Liver (tissue), 9 donors: ENCODE measurements around the gene PALD1. TPM values are rescaled to one million over a fixed set of nuclear protein-coding genes. Genes with fewer than 3 reads are reported as not detected.

Experiments used
- DNase-seq: peaks from one replicate; pipeline ENCODE4 v3.0.0-alpha.2; 2017; ENCODE audit warnings: low spot score
- H3K27ac ChIP-seq, 2 donors: one replicate each; pipeline ENCODE4 v1.7.0; 2013; ENCODE audit warnings: inconsistent platforms in 2 of 2, low read length in 2 of 2, control low read depth in 1 of 2, low read depth in 1 of 2, mild to moderate bottlenecking in 1 of 2
- H3K27me3 ChIP-seq, 4 donors: one replicate each; pipeline versions ENCODE4 v1.6.1 to v1.7.0; 2013; ENCODE audit warnings: low read length in 3 of 4, inconsistent platforms in 1 of 4, mild to moderate bottlenecking in 1 of 4, moderate library complexity in 1 of 4; ENCODE audit not compliant: control insufficient read depth in 4 of 4, insufficient read depth in 4 of 4
- H3K36me3 ChIP-seq, 4 donors: one replicate each; pipeline versions ENCODE4 v1.6.1 to v1.7.0; 2013; ENCODE audit warnings: low read length in 3 of 4, mild to moderate bottlenecking in 3 of 4, low read depth in 1 of 4, moderate library complexity in 1 of 4; ENCODE audit not compliant: control insufficient read depth in 4 of 4, insufficient read depth in 3 of 4
- H3K4me1 ChIP-seq, 4 donors: one replicate each; pipeline versions ENCODE4 v1.6.1 to v1.7.0; 2013; ENCODE audit warnings: low read length in 3 of 4, mild to moderate bottlenecking in 3 of 4, moderate library complexity in 1 of 4; ENCODE audit not compliant: control insufficient read depth in 4 of 4, insufficient read depth in 4 of 4
- H3K4me3 ChIP-seq, 3 donors: one replicate each; pipeline versions ENCODE4 v1.6.1 to v1.7.0; 2013; ENCODE audit warnings: low read length in 3 of 3, control low read depth in 1 of 3, low read depth in 1 of 3, mild to moderate bottlenecking in 1 of 3
- H3K9ac ChIP-seq, 2 donors: one replicate each; pipeline ENCODE4 v1.7.0; 2013; ENCODE audit warnings: low read length in 2 of 2, mild to moderate bottlenecking in 2 of 2, moderate library complexity in 2 of 2, control low read depth in 1 of 2, low read depth in 1 of 2
- H3K9me3 ChIP-seq, 4 donors: one replicate each; pipeline versions ENCODE4 v1.6.1 to v1.7.0; 2013; ENCODE audit warnings: low read length in 3 of 4; ENCODE audit not compliant: control insufficient read depth in 4 of 4
- FOXA2 ChIP-seq: IDR thresholded peaks from 2 replicates; pipeline ENCODE4 v1.6.1; 2016; ENCODE audit warnings: antibody characterized with exemption
- GABPA ChIP-seq, 2 donors: IDR thresholded peaks in 1 of 2; conservative IDR thresholded peaks in 1 of 2; 2 replicates each; pipeline ENCODE4 v1.6.1; 2016; ENCODE audit warnings: antibody characterized with exemption in 2 of 2, mild to moderate bottlenecking in 1 of 2, moderate library complexity in 1 of 2
- HNF4A ChIP-seq, 2 donors: conservative IDR thresholded peaks; 2 replicates each; pipeline ENCODE4 v1.6.1; 2016; ENCODE audit warnings: antibody characterized with exemption in 2 of 2, mild to moderate bottlenecking in 2 of 2
- JUND ChIP-seq, 2 donors: IDR thresholded peaks; 2 replicates each; pipeline ENCODE4 v1.6.1; 2016; ENCODE audit warnings: antibody characterized with exemption in 2 of 2
- MAX ChIP-seq: IDR thresholded peaks from 2 replicates; pipeline ENCODE4 v1.6.1; 2016; ENCODE audit warnings: antibody characterized with exemption
- NR2F2 ChIP-seq: IDR thresholded peaks from 2 replicates; pipeline ENCODE4 v1.6.1; 2016; ENCODE audit warnings: antibody characterized with exemption
- RAD21 ChIP-seq, 2 donors: IDR thresholded peaks; 2 replicates each; pipeline ENCODE4 v1.6.1; 2016; ENCODE audit warnings: antibody characterized with exemption in 2 of 2, mild to moderate bottlenecking in 2 of 2
- REST ChIP-seq: IDR thresholded peaks from 2 replicates; pipeline ENCODE4 v1.6.1; 2016; ENCODE audit warnings: antibody characterized with exemption, mild to moderate bottlenecking
- RXRA ChIP-seq, 2 donors: IDR thresholded peaks; 2 replicates each; pipeline ENCODE4 v1.6.1; 2017 to 2018; ENCODE audit warnings: antibody characterized with exemption in 2 of 2, mild to moderate bottlenecking in 1 of 2
- SP1 ChIP-seq: IDR thresholded peaks from 2 replicates; pipeline ENCODE4 v1.6.1; 2018; ENCODE audit warnings: antibody characterized with exemption, mild to moderate bottlenecking
- TAF1 ChIP-seq: conservative IDR thresholded peaks from 2 replicates; pipeline ENCODE4 v1.6.1; 2016; ENCODE audit warnings: antibody characterized with exemption, mild to moderate bottlenecking
- YY1 ChIP-seq: IDR thresholded peaks from 2 replicates; pipeline ENCODE4 v1.6.1; 2016; ENCODE audit warnings: antibody characterized with exemption, mild to moderate bottlenecking
- ZBTB33 ChIP-seq: IDR thresholded peaks from 2 replicates; pipeline ENCODE4 v1.6.1; 2016; ENCODE audit warnings: antibody characterized with exemption
- WGBS: extraction: QIAGEN DNeasy Blood & Tissue Kit; methylation state at CpG from one replicate; pipeline ENCODE4 v1.1.7; 2013; 5-methylcytosine and 5-hydroxymethylcytosine counted together
- polyA plus RNA-seq, 2 donors: library from polyadenylated mRNA; stranded (reverse) in 1 of 2; unstranded in 1 of 2; fragments of 200-250 nt in 1 of 2; fragments of >200 nt in 1 of 2; fragmentation: Nextera tagmentation in 1 of 2; extraction: Ambion mirVana in 1 of 2; gene quantifications; one replicate each; pipeline versions ENCODE4 v1.2.1 to v1.2.3, GENCODE V29; 2013 to 2015
- total RNA-seq, 2 donors: library from RNA; depleted of rRNA; stranded (reverse); fragments of >200 nt; gene quantifications; one replicate each; pipeline ENCODE4 v1.2.3, GENCODE V29; 2014
- TF ChIP-seq, protein P1 (sequence below): fragments of 150-350 bp; IDR thresholded peaks from 2 replicates; pipeline ENCODE4 v1.5.1; 2017; ENCODE audit warnings: improper control_type of control experiment, low read depth, low read length; ENCODE audit not compliant: missing input control
- donor health status: healthy.
- donor health status: healthy.
- donor health status: healthy.
- donor health status: healthy.
- donor health status: healthy.

Gene PALD1
- total and polyA plus RNA-seq, 4 donors: 0.72 to 4.2 (median 1.4) TPM

DNA sequence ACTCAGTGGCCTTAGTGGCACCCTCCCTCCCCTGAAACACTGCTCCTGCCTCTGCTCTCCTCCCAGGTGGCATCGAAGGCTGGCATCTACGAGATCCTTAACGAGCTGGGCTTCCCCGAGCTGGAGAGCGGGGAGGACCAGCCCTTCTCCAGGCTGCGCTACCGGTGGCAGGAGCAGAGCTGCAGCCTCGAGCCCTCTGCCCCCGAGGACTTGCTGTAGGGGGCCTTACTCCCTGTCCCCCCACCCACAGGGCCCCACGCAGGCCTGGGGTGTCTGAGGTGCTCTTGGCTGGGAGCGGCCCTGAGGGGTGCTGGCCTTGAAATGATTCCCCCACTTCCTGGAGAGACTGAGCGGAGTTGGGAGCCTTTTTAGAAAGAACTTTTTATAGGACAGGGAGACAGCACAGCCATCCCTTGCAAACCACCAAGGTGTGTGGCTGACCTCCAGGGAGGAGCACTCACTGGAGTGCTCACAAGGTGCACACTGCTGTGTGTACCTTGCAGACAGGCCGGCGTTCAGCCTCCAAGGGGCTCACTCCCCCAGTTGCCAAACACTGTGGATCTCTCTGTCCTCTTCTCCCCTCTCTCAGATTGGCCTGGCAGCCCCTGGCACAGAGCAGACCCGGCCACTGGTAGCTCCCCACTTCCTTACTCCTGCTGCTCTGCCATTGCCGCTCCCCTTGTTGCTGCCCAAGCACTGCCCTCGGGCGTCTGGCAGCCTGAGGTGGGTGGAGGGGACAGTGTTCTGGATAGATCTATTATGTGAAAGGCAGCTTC, 88.1 kb downstream of the PALD1 start:
- H3K9ac ChIP-seq: no peak overlapping the region
- no peak for TF ChIP-seq MAX
- no peak for TF ChIP-seq JUND (IDR thresholded peaks at IDR 0.05)
- no peak for TF ChIP-seq RAD21 (IDR thresholded peaks at IDR 0.05)
- no peak for TF ChIP-seq FOXA2

DNA sequence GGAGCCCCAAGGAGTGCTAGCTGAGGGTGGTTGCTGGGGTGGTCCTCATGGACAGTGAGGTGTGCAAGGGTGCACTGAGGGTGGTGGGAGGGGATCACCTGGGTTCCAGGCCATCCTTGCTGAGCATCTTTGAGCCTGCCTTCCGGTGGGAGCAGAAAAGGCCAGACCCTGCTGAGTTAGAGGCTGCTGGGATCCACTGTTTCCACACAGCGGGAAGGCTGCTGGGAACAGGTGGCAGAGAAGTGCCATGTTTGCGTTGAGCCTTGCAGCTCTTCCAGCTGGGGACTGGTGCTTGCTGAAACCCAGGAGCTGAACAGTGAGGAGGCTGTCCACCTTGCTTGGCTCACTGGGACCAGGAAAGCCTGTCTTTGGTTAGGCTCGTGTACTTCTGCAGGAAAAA, 89.0 kb downstream of the PALD1 start:
- Histone ChIP-seq H3K36me3 (no peaks in the 10 kb centered on the region), H3K27me3 (no peaks in the 10 kb centered on the region), H3K27ac (no peak overlapping the region), H3K9ac (no peak overlapping the region), H3K9me3 (no peaks in the 10 kb centered on the region), H3K4me3 (no peak overlapping the region), H3K4me1 (no peaks in the 10 kb centered on the region)
- WGBS: 86% methylated on average over 4 of the region's 4 CpGs
- no peak for TF ChIP-seq REST
- no peak for TF ChIP-seq YY1
- TF ChIP-seq SP1: no peak
- TF ChIP-seq NR2F2: no peak
- no peak for TF ChIP-seq ZBTB33
- no peak for TF ChIP-seq RAD21 (IDR thresholded peaks at IDR 0.05)
- no peak for TF ChIP-seq FOXA2
- TF ChIP-seq MAX: no peak
- TF ChIP-seq TAF1: no peak
- TF ChIP-seq, protein P1, sequence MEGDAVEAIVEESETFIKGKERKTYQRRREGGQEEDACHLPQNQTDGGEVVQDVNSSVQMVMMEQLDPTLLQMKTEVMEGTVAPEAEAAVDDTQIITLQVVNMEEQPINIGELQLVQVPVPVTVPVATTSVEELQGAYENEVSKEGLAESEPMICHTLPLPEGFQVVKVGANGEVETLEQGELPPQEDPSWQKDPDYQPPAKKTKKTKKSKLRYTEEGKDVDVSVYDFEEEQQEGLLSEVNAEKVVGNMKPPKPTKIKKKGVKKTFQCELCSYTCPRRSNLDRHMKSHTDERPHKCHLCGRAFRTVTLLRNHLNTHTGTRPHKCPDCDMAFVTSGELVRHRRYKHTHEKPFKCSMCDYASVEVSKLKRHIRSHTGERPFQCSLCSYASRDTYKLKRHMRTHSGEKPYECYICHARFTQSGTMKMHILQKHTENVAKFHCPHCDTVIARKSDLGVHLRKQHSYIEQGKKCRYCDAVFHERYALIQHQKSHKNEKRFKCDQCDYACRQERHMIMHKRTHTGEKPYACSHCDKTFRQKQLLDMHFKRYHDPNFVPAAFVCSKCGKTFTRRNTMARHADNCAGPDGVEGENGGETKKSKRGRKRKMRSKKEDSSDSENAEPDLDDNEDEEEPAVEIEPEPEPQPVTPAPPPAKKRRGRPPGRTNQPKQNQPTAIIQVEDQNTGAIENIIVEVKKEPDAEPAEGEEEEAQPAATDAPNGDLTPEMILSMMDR: no peak
- no peak for TF ChIP-seq GABPA (IDR thresholded peaks at IDR 0.05 in 1 of 2, conservative IDR thresholded peaks at IDR 0.05 in 1 of 2)
- TF ChIP-seq JUND (IDR thresholded peaks at IDR 0.05): no peak
- no peak for TF ChIP-seq HNF4A (conservative IDR thresholded peaks at IDR 0.05)
- no peak for TF ChIP-seq RXRA (IDR thresholded peaks at IDR 0.05)
- no peak for DNase-seq

More for the DNA sequence above, 88.1 kb downstream of the PALD1 start:
- 88% methylated on average over 18 of the region's 18 CpGs for WGBS
- H3K9me3 ChIP-seq: no peaks in the 10 kb centered on the region
- H3K4me3 ChIP-seq: no peak overlapping the region
- no peaks in the 10 kb centered on the region for H3K27me3 ChIP-seq
- no peak for DNase-seq
- H3K4me1 ChIP-seq: no peaks in the 10 kb centered on the region
- no peak overlapping the region for H3K27ac ChIP-seq
- H3K36me3 ChIP-seq: no peaks in the 10 kb centered on the region
